HepG2 (cell line): ENCODE results near the gene CCT3. TPM values are rescaled to one million over a fixed set of nuclear protein-coding genes. Genes with fewer than 3 reads are reported as not detected.

Source experiments
- ATAC-seq: fragments of 200-7000 bp; cut with Tn5 transposase; 3 replicates; pipeline ENCODE4 v1.9.1; 2020; ENCODE audit warnings: mild to moderate bottlenecking, moderate library complexity
- BruUV-seq: library from RNA; stranded (reverse); fragments of 400-500 nt; replicated peaks from 2 replicates; lab custom pipeline; 2021; lab: Mats Ljungman, UMichigan
- CTCF ChIA-PET: fragments of 300-600 bp; formaldehyde crosslinking; extraction: SDS; loops from one replicate; lab custom pipeline; 2021; ENCODE audit warnings: low total read pairs, inconsistent platforms, low intra/inter-chr PET ratio; lab: Yijun Ruan, JAX
- POLR2A ChIA-PET: fragments of 350-600 bp; sonication (Branson Sonifier 250); formaldehyde crosslinking; loops from one replicate; lab custom pipeline; 2020; ENCODE audit warnings: antibody characterized with exemption, inconsistent platforms; lab: Yijun Ruan, JAX
- DNase-seq: peaks from one replicate; pipeline ENCODE4 v3.0.0-alpha.2; 2015; ENCODE audit warnings: low spot score
- FAIRE-seq: peaks from 3 replicates; lab custom pipeline; 2011; peaks lifted over from hg19 to GRCh38; lab: Jason Lieb, UNC
- H2AFZ ChIP-seq: one replicate; pipeline ENCODE4 v1.6.1; 2011; ENCODE audit warnings: low read length, inconsistent platforms
- H3K27ac ChIP-seq: fragments of 300-600 bp; 3 replicates; pipeline ENCODE4 v1.8.0; 2011; ENCODE audit warnings: mixed run types, mild to moderate bottlenecking, mixed read lengths, low read length, inconsistent platforms; ENCODE audit not compliant: insufficient read depth; ENCODE audit errors: extremely low read length
- H3K27me3 ChIP-seq, 2 experiments: fragments of 200-600 bp in 1 of 2; 2 replicates in 1 of 2; 3 replicates in 1 of 2; pipeline versions ENCODE4 v1.6.0 to v1.8.0; 2011; ENCODE audit warnings: low read length in 2 of 2, mild to moderate bottlenecking in 2 of 2, moderate library complexity in 2 of 2, inconsistent platforms in 1 of 2; ENCODE audit not compliant: insufficient read depth in 2 of 2, control insufficient read depth in 1 of 2
- H3K36me3 ChIP-seq, 2 experiments: fragments of 200-600 bp in 1 of 2; replicated peaks in 1 of 2; 2 replicates in 1 of 2; 3 replicates in 1 of 2; pipeline versions ENCODE4 v1.5.1 to v1.8.0; 2011; ENCODE audit warnings: low read length in 2 of 2, inconsistent platforms in 1 of 2; ENCODE audit not compliant: insufficient read depth in 2 of 2, control insufficient read depth in 1 of 2
- H3K4me1 ChIP-seq: 2 replicates; pipeline ENCODE4 v1.5.1; 2012; ENCODE audit warnings: low read length, inconsistent platforms; ENCODE audit not compliant: insufficient read depth
- H3K4me2 ChIP-seq: 2 replicates; pipeline ENCODE4 v1.6.0; 2011; ENCODE audit warnings: low read depth, low read length, inconsistent platforms
- H3K4me3 ChIP-seq, 3 experiments: fragments of 200-600 bp in 1 of 3; sonication (generic), shearing (Covaris generic) in 1 of 3; replicated peaks in 1 of 3; 2 replicates each; pipeline ENCODE4 v1.5.1; 2011 to 2016; ENCODE audit warnings: low read length in 3 of 3, inconsistent platforms in 2 of 3, low read depth in 2 of 3, mild to moderate bottlenecking in 2 of 3, control low read depth in 1 of 3, mixed read lengths in 1 of 3; ENCODE audit not compliant: insufficient read depth in 1 of 3
- H3K79me2 ChIP-seq: one replicate; pipeline ENCODE4 v1.6.1; 2011; ENCODE audit warnings: low read length, inconsistent platforms; ENCODE audit not compliant: insufficient read depth
- H3K9ac ChIP-seq: 2 replicates; pipeline ENCODE4 v1.6.0; 2011; ENCODE audit warnings: mild to moderate bottlenecking, low read depth, low read length, inconsistent platforms; ENCODE audit not compliant: insufficient read depth
- H3K9me3 ChIP-seq: 2 replicates; pipeline ENCODE4 v1.5.1; 2012; ENCODE audit warnings: mild to moderate bottlenecking, low read length
- H4K20me1 ChIP-seq: 2 replicates; pipeline ENCODE4 v1.6.0; 2011; ENCODE audit warnings: inconsistent platforms, mild to moderate bottlenecking, low read length, moderate library complexity; ENCODE audit not compliant: insufficient read depth
- AFF4 ChIP-seq: sonication (generic); formaldehyde crosslinking; IDR thresholded peaks from 2 replicates; pipeline ENCODE4 v1.4.0; 2020; ENCODE audit warnings: missing genetic modification reagents
- CBX2 ChIP-seq, 2 experiments: fragments of 200-600 bp in 1 of 2; sonication (generic); formaldehyde crosslinking in 1 of 2; IDR thresholded peaks; 2 replicates each; pipeline versions ENCODE4 v1.7.0 to v1.8.1; 2018 to 2022; ENCODE audit warnings: low read depth in 2 of 2, low read length in 1 of 2, mild to moderate bottlenecking in 1 of 2, missing genetic modification reagents in 1 of 2
- ETV5 ChIP-seq: IDR thresholded peaks from 2 replicates; pipeline ENCODE4 v1.6.1; 2018; ENCODE audit warnings: missing biosample characterization, missing genetic modification reagents, inconsistent platforms, borderline replicate concordance
- KLF16 ChIP-seq, 2 experiments: sonication (generic) in 1 of 2; formaldehyde crosslinking in 1 of 2; IDR thresholded peaks; 2 replicates each; pipeline versions ENCODE4 v1.6.1 to v1.8.0; 2016 to 2023; ENCODE audit warnings: missing genetic modification reagents in 2 of 2, missing compliant biosample characterization in 1 of 2
- MNT ChIP-seq: fragments of 450-650 bp; IDR thresholded peaks from 2 replicates; pipeline ENCODE4 v1.6.1; 2016
- MTF2 ChIP-seq: sonication (generic); formaldehyde crosslinking; IDR thresholded peaks from 2 replicates; pipeline ENCODE4 v1.5.0; 2020; ENCODE audit warnings: missing genetic modification reagents, borderline replicate concordance
- NFE2L2 ChIP-seq: fragments of 150-350 bp; IDR thresholded peaks from 2 replicates; pipeline ENCODE4 v1.6.1; 2014; ENCODE audit warnings: low read length
- PLRG1 ChIP-seq: fragments of 450-650 bp; conservative IDR thresholded peaks from 2 replicates; pipeline ENCODE4 v1.6.1; 2016
- SALL2 ChIP-seq: sonication (generic); formaldehyde crosslinking; IDR thresholded peaks from 2 replicates; pipeline ENCODE4 v1.8.1; 2023; ENCODE audit warnings: mild to moderate bottlenecking, missing genetic modification reagents, inconsistent platforms
- SATB2 ChIP-seq: sonication (generic); formaldehyde crosslinking; IDR thresholded peaks from 2 replicates; pipeline ENCODE4 v1.5.0; 2020; ENCODE audit warnings: missing genetic modification reagents
- ZNF143 ChIP-seq: sonication (generic); formaldehyde crosslinking; IDR thresholded peaks from 2 replicates; pipeline ENCODE4 v1.4.0; 2020; ENCODE audit warnings: missing genetic modification reagents
- ZNF333 ChIP-seq: sonication (generic); formaldehyde crosslinking; IDR thresholded peaks from 2 replicates; pipeline ENCODE4 v1.4.0; 2020; ENCODE audit warnings: mild to moderate bottlenecking, missing genetic modification reagents, borderline replicate concordance
- ZNF512 ChIP-seq: sonication (generic); formaldehyde crosslinking; IDR thresholded peaks from 2 replicates; pipeline ENCODE4 v1.4.0; 2020; ENCODE audit warnings: mild to moderate bottlenecking, missing genetic modification reagents
- ZNF564 ChIP-seq: sonication (generic); formaldehyde crosslinking; IDR thresholded peaks from 2 replicates; pipeline ENCODE4 v1.8.1; 2023; ENCODE audit warnings: mild to moderate bottlenecking, missing genetic modification reagents
- ZNF75D ChIP-seq: sonication (generic); formaldehyde crosslinking; IDR thresholded peaks from 2 replicates; pipeline ENCODE4 v1.8.1; 2023; ENCODE audit warnings: missing genetic modification reagents, mild to moderate bottlenecking, borderline replicate concordance
- ZNF782 ChIP-seq: sonication (generic); formaldehyde crosslinking; IDR thresholded peaks from 2 replicates; pipeline ENCODE4 v1.4.0; 2020; ENCODE audit warnings: missing genetic modification reagents, mild to moderate bottlenecking, borderline replicate concordance
- ZNF878 ChIP-seq: sonication (generic); formaldehyde crosslinking; IDR thresholded peaks from 2 replicates; pipeline ENCODE4 v1.8.1; 2023; ENCODE audit warnings: mild to moderate bottlenecking, missing genetic modification reagents, moderate library complexity
- WGBS: methylation state at CpG from one replicate; pipeline ENCODE4 v1.1.6; 2017; ENCODE audit warnings: low lambda C conversion rate; 5-methylcytosine and 5-hydroxymethylcytosine counted together
- in situ Hi-C: cut with HindIII; loops from 2 replicates; pipeline ENCODE4 v1.10.0; 2017; ENCODE audit warnings: low pct_unique_long_range_greater_than_20kb; ENCODE audit not compliant: extremely low pct_ligation_motif_present
- intact Hi-C: fragments of 100-400 bp; cut with micrococcal nuclease; formaldehyde crosslinking; loops from one replicate; pipeline ENCODE4 v1.10.0; 2022; ENCODE audit not compliant: unreplicated experiment
- polyA plus RNA-seq, 8 experiments: library from polyadenylated mRNA; depleted of rRNA in 3 of 8; stranded (reverse) in 7 of 8; unstranded in 1 of 8; fragments of >200 nt; fragmentation: Illumina TruSeq in 4 of 8; extraction: Trizol in 4 of 8; gene quantifications; 2 replicates each; pipeline versions ENCODE4 v1.2.1 to v1.2.3, GENCODE V29; 2011 to 2016; ENCODE audit warnings: low read depth in 4 of 8, missing spikeins in 1 of 8, mixed read lengths in 1 of 8; ENCODE audit not compliant: insufficient read depth in 1 of 8
- total RNA-seq, 5 experiments: library from RNA; depleted of rRNA; stranded (reverse); fragments of >200 nt; fragmentation: Illumina TruSeq; extraction: Trizol; gene quantifications; 2 replicates each; pipeline ENCODE4 v1.2.3, GENCODE V29; 2016; ENCODE audit warnings: low read depth in 1 of 5

Gene CCT3
- total and polyA plus RNA-seq, 2 of the 13 experiments (the other 11 are each of a cell fraction or from before 2014, with no cell fraction given): 319 to 615 TPM

GRCh38 chr1:156281693-156282478 is 56.2 kb downstream of the CCT3 start:
- intact Hi-C loops: no loop called here
- TSS peak; percentile 55 for BruUV-seq
- H3K27me3 ChIP-seq: no peaks in the 10 kb centered on the region; a peak in 1 of 5 replicates
- WGBS: 9% methylated on average over 21 of the region's 22 CpGs
- peaks cover 33% of the 10 kb centered on the region for H3K4me1 ChIP-seq
- POLR2A ChIA-PET: interaction anchor here (0.7 to 7.1 kb wide), 23 partner anchors 10 to 228 kb away, joined by 3 to 115 read pairs (median 5); partner anchors contain the start of genes CCT3, GLMP, LAMTOR2 and PAQR6
- H3K9me3 ChIP-seq: no peaks in the 10 kb centered on the region
- H3K79me2 ChIP-seq: peaks cover 50% of the 10 kb centered on the region
- CTCF ChIA-PET: no interaction called here
- H3K4me3 ChIP-seq: peak overlapping the region; percentile 71 to 95 (median 87)
- peak overlapping the region; percentile 78 for H3K27ac ChIP-seq
- H3K9ac ChIP-seq: peak overlapping the region; percentile 96
- ATAC-seq: peak; percentile 21
- no peak overlapping the region for H2AFZ ChIP-seq
- in situ Hi-C loops: no loop called here
- peaks cover 12 to 37% of the 10 kb centered on the region in 2 experiments for H3K36me3 ChIP-seq
- peaks cover 14% of the 10 kb centered on the region for H4K20me1 ChIP-seq
- peak; percentile 58 for FAIRE-seq
- DNase-seq: peak; percentile 35
- H3K4me2 ChIP-seq: peak overlapping the region; percentile 88
- TF ChIP-seq ZNF564 (CRISPR knock-in tag) (no peak), KLF16 (CRISPR knock-in tag; IDR thresholded peaks at IDR 0.05) (no peak), ZNF333 (CRISPR knock-in tag) (no peak), ZNF143 (CRISPR knock-in tag) (peak; percentile 75), SALL2 (CRISPR knock-in tag) (no peak), ZNF75D (CRISPR knock-in tag) (no peak), MTF2 (no peak), PLRG1 (no peak), MNT (no peak), NFE2L2 (no peak), ZNF878 (CRISPR knock-in tag) (no peak), ZNF782 (CRISPR knock-in tag) (no peak), CBX2 (IDR thresholded peaks at IDR 0.05; ENCODE audit: low read depth, low read length) (no peak), CBX2 (CRISPR knock-in tag; IDR thresholded peaks at IDR 0.05; ENCODE audit: low read depth) (no peak), AFF4 (CRISPR knock-in tag) (no peak), ETV5 (CRISPR knock-in tag) (0 out of 2 replicates have a peak, but pooled peaks have one; percentile 21), SATB2 (no peak), ZNF512 (CRISPR knock-in tag) (no peak)
